Dermis microvascular lymphatic vessel endothelial cell (primary cell): ENCODE results near the gene SASS6. TPM values are rescaled to one million over a fixed set of nuclear protein-coding genes. Genes with fewer than 3 reads are reported as not detected.

ENCODE experiments used
- DNase-seq, 2 donors: peaks; one replicate each; pipeline versions ENCODE4 v3.0.0 to v3.0.0-alpha.2; 2010; ENCODE audit warnings: low read depth in 2 of 2
- total RNA-seq: library from RNA; depleted of rRNA; stranded (reverse); fragments of >200 nt; gene quantifications from 2 replicates; pipeline ENCODE4 v1.2.1, GENCODE V29; 2014

Gene SASS6
- total RNA-seq, result 1.1 and 1.8 TPM in 2 replicates

DNA sequence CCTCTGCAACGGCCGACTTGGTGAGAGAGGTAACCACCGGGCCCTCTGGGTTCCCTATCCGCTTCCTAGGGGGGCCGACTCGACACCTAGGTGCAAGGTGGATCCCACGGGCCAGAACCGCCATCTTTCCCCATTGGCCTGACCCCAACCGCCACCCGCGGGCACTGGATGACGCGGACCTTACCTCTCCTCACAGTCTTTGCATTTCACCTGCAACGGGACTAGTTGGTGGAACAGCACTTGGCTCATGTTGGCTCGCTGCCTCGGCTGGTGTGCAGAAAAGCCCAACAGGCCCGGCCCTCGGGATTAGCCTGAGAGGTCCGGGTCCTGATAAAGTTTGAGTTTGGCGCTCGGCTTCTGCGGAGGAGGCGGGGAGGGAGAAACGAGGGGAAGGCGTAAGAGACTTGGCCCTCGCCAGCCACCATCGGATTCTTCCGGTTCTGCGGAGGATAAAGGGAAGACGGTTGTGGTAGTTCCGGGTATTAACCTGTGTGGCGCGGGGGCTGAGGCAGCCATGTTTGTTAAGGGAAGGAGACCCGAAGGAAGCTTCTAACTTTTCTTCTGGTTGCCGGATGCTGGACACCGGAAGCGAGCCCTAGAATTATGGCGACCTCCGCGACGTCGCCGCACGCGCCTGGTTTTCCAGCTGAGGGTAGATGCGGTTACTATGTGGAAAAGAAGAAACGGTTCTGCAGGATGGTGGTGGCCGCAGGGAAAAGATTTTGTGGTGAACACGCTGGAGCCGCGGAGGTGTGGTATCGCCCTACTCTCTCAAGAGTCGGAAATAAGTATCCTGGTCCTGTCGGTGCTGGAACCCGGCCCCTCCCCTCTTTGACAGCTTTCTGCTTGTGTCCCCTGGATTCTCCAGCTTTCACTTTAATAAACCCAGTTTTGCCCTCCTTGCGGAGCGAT is at the start of gene SASS6, which contains the start of gene TRMT13:
Gene SASS6, minus strand, starts transcription at position 365 of the 912 bp plus-strand sequence. Its CDS starts 116 bp downstream, at position 249.
Gene TRMT13, plus strand, starts transcription at position 598 of the 912 bp plus-strand sequence. Its CDS starts 6 bp downstream, at position 604.
- DNase-seq, result peak; percentile 87 to 99

- DNase-seq, result no peak
Measured at GRCh38 chr1:100178091-100178490, 45.4 kb upstream of the SASS6 start, which contains the start of gene LRRC39. Gene LRRC39, minus strand, starts transcription at chr1:100178256. Its CDS starts 9,740 bp downstream, at chr1:100168516.

DNA sequence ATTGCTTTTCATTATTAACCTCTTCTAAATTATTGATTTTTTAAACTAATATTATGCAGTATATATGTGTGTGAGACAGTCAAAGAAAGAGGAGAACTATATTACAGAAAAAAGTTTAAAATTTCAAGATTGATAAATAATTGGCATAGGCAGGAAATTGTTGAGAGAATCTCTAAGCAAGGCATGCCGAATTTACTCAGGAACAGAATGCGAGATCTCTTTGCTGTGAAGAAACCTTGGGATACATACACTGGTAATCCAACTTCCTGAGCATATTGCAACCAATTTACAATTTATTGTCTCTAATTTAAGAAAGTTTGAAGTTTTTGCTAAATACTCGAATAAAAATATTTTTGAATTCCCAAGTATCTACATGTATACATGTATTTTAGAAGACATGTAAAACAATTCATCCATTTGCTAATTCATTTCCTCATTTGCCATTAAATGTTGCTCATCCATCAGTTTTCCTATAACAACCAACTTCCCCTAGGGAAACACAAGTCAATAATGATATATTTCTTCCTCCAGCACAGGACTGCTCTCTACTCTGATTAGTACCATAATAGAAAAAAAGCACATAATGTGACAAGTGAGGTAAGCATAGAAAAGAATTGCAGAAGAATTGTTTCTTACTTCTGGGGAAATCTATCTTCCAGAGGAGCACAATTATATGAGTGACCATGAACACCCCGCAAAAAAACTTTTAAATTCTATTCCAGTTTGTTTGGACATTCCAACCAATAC is 44.7 kb upstream of the SASS6 start:
- DNase-seq, result no peak

DNA sequence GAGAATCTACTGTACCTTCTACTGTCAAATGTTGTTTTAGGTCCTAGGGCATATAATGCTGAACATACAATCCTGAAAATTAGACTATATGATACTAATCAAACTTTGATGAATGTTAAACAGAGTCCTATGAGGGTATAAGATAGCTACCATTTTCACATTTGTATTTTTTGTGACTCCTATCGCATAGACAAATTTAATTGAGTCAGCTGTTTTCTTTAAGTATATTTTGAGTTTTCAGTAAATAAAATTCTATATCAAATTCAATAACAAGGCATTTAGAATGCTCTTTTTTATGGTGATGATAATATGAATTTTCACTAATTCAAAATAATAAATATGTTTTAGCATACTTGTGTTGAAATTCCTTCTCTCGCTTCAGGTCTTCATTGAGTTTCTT is 35.3 kb upstream of the SASS6 start:
- no peak for DNase-seq

DNA sequence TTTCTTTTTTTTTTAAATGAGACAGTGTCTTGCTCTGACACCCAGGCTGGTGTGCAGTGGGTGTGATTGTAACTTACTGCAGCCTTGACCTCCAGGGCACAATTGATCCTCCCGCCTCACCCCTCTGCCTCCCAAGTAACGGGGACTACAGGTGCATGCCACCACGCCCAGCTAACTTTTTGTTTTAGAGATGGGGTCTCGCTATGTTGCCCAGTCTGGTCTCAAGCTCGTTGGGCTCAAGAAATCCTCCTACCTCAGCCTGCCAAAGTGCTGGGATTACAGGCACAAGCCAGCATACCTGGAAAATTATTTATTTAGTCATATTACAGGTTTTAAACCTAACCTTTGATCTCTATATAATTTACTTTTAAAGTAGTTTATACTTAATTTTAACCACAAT is 32.0 kb upstream of the SASS6 start:
- no peak for DNase-seq

- DNase-seq, result no peak
Measured at GRCh38 chr1:100164216-100164615, 31.5 kb upstream of the SASS6 start.

DNA sequence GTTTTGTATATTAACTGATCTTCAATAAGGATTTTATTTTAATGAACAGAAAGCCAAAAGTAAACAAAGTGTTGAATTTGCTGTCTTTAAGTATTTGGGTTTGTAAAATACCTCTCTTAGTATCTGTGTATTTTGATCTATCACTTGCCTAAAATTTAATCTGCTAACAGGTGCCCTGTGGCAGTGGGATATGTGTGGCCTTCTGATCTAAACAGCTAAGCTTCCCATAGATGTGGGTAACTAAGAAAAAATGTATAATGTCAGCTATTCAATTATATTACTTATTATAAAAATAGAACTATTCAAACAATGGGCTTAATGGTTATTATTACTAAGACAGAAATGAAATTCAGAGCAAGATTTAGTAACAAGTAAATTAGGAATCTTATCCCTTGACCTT is 30.2 kb upstream of the SASS6 start:
- DNase-seq, result no peak

GRCh38 chr1:100152271-100152670 is 19.5 kb upstream of the SASS6 start:
- no peak for DNase-seq

DNA sequence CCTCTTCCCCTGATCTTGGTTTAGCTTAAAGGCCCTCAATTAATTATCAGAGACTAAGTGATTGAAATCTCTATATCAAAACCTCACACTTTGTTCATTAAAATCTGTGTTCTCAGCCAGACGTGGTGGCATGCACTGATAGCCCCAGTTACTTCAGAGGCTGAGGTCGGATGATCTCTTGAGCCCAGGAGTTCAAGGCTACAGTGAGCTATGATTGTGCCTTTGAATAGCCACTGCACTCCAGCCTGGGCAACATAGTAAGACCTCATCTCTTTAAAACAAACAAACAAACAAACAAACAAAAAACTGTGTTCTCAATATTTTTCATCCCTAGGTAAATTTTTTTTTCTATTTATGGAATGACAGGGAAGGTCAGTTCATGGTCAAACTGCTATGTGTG is 18.9 kb upstream of the SASS6 start:
- DNase-seq, result no peak

DNA sequence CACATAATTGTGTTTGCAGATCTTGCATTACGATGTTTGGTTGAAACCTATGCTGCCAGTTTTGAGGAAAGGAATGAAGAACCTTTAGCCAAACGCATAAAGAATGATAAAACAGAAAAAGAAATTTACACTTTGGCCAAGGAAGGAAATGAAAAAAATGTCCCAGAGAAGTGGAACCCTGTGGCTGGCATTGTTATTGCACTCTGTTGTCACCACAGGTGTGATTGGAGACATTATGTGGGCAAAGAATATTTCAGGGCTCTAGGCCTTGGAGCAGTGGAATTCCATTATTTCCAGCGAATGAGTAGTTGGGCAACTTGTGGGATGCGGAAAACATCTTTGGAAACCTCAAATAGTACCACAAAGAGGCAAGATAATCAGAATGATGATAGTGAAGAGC is 15.1 kb upstream of the SASS6 start:
- DNase-seq, result no peak

GRCh38 chr1:100146958-100147357 is 14.2 kb upstream of the SASS6 start:
- DNase-seq, result no peak

DNA sequence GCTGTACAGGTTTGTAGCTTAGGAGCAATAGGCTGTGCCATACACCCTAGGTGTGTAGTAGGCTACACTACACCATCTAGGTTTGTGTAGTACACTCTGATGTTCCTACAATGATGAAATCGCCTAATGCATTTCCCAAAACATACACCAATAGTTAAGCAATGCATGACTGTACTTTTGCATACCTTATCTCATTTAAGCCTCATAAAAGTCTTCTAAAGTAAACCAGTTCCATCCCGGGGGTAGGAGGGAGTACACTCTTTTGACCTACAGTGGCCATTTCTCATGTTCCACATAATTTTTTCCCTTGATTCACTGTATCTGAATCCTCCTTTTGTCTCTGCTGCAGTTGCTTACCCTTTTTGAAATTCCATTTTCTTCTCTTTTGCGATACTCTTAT is 12.4 kb upstream of the SASS6 start:
- DNase-seq, result no peak

GRCh38 chr1:100142343-100142742 is 9.6 kb upstream of the SASS6 start:
- DNase-seq, result no peak

GRCh38 chr1:100141192-100141591 is 8.5 kb upstream of the SASS6 start:
- no peak for DNase-seq

DNA sequence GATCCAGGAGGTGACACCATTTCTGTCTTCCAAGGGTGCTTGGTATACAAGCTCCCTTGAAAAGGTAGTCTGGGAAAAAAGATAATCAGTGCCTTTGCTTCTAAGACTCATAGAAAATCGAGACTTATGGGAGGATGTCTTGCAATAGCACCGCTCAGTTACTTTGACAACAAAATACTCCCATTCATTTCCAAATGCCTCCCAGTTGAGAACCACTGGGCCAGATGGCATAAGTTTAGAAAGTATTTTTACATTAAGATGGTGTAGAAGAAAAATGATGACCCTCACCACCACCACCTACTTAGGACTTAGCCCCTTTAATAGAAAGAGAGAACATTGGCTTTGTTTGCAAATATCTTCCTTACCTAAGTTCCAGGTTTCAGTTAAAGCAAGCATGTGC is 4.9 kb upstream of the SASS6 start:
- DNase-seq, result no peak

DNA sequence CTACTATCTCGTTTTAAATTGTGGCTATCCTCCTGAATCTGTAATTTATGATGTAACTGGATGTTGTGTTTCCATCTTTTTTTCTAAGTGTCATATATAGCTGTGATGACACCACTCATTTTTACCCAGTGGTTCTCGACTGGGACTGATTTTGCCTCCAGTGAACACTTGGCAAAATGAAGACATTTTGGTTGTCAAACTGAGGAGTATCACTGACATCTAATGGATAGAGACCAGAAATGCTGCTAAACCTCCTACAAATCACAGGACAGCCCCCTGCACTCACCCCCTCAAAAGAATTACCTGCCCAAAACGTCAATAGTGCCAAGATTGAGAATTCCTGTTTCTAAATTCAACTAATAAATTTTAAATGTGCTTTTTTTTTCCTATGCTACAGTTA is 2.1 kb upstream of the SASS6 start:
- peak in 1 of 2 donors; percentile 2 for DNase-seq

DNA sequence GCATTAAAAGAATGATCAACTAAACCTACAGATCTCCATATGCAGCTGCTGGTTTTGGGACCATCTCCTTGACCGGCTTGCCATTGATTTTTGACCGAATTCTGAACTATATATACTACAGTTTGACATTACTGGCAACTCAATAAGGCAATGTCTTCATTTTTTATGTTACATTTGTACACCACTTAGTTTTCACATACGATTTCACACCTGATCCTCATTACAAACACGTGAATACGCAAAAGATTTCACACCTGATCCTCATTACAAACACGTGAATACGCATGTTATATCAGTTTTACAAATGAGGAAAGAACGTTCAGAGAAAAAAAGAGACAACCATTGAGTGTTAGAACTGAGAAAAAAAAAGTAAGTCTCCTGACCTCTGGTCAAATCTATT is 1.1 kb downstream of the SASS6 start:
- DNase-seq, result no peak

GRCh38 chr1:100130552-100131077 is 2.1 kb downstream of the SASS6 start:
- DNase-seq, result peak; percentile 47 to 66

DNA sequence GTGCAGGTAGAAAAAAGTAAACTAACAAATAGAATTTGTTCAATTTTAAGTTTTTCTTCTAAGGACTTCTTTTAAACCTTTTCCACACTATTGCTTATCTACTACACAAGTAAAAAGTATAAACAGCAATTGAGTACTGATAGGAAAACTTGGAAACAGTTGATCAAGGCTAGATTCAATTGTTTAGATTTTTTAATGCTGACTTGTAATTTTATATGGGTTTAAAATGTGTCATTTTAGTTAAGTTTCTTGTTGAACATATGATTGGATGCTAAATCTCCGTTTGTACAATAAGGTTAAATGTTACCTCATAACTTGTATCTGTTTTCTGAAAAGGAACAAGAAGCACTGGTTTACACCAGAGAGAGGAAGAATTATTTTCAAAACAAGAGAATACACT is 5.5 kb downstream of the SASS6 start:
- no peak for DNase-seq

DNA sequence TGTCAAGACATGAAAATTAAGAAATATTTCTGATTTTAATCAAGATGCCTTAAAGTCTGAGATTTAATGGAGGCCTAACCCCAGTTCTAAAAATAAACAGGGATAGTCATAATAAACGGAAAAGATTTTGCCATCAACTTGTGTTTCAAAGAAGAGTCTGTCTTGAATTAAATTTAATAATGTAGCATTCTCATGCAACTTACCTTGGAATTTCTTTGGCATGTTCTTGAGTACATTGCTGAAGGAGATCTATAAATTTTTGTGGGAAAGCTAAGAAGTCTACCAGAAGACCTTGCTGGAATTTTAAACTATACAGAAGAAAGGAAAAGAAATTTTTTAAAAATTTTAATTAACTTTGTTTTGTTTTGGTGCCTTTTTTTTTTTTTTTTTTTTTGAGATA is 10.6 kb downstream of the SASS6 start:
- no peak for DNase-seq

- DNase-seq, result no peak
Measured at GRCh38 chr1:100115524-100115923, 17.2 kb downstream of the SASS6 start.

DNA sequence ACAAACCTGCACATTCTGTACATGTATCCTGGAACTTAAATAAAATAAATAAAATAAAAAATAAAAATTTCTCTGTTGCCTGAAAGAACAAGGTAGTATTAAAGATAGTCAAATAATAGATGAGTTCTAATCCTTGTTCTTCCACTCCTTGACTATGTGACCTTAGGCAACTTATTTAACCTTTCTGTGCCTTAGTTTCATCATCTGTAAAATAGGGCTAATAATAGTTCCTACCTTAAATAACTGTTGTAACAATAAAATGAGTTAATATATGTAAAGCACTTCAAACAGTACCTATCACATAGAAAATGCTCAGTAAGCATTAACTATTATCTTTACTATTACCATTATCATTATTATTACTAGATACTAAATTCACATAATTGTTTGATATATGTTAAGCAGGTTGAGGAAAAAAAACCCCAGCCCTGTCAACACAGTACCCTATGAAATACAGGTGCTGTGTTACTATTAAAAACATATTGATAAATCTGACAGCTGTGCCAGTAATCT is 23.1 kb downstream of the SASS6 start:
- DNase-seq, result no peak
